GM23338 (cell line): Measurements from ENCODE around the gene CCSAP. TPM values are rescaled to one million over a fixed set of nuclear protein-coding genes. Genes with fewer than 3 reads are reported as not detected.

Source experiments
- ATAC-seq: fragments of 200-7000 bp; cut with Tn5 transposase; 3 replicates; pipeline ENCODE4 v1.9.1; 2020
- DNase-seq: peaks from one replicate; pipeline ENCODE4 v3.0.0-alpha.2; 2015; ENCODE audit warnings: low spot score
- H2AFZ ChIP-seq: fragments of 200-600 bp; sonication (generic); 2 replicates; pipeline ENCODE4 v1.8.0; 2016; ENCODE audit warnings: antibody characterized with exemption, mild to moderate bottlenecking, moderate library complexity
- H3F3A ChIP-seq: fragments of 200-600 bp; sonication (generic); replicated peaks from 2 replicates; pipeline ENCODE4 v1.8.0; 2017; ENCODE audit warnings: antibody characterized with exemption, mixed run types, low read depth
- H3K27ac ChIP-seq: fragments of 200-600 bp; sonication (generic); 2 replicates; pipeline ENCODE4 v1.6.1; 2016; ENCODE audit warnings: low read depth
- H3K27me3 ChIP-seq: fragments of 200-600 bp; sonication (generic); 2 replicates; pipeline ENCODE4 v1.8.0; 2016; ENCODE audit warnings: mild to moderate bottlenecking, mixed run types, moderate library complexity; ENCODE audit not compliant: insufficient read depth
- H3K36me3 ChIP-seq: fragments of 200-600 bp; sonication (generic); 2 replicates; pipeline ENCODE4 v1.8.0; 2016; ENCODE audit warnings: mild to moderate bottlenecking; ENCODE audit not compliant: insufficient read depth
- H3K4me1 ChIP-seq: fragments of 200-600 bp; sonication (generic); 2 replicates; pipeline ENCODE4 v1.8.0; 2016; ENCODE audit warnings: mild to moderate bottlenecking, moderate library complexity; ENCODE audit not compliant: insufficient read depth
- H3K4me2 ChIP-seq: fragments of 200-600 bp; sonication (generic); 2 replicates; pipeline ENCODE4 v1.7.1; 2017; ENCODE audit warnings: mixed run types
- H3K4me3 ChIP-seq: fragments of 200-600 bp; sonication (generic); 2 replicates; pipeline ENCODE4 v1.6.1; 2016; ENCODE audit warnings: mixed run types
- H3K79me2 ChIP-seq: fragments of 200-600 bp; sonication (generic); replicated peaks from 2 replicates; pipeline ENCODE4 v1.8.0; 2017; ENCODE audit warnings: mild to moderate bottlenecking; ENCODE audit not compliant: insufficient read depth
- H3K9me2 ChIP-seq: fragments of 200-600 bp; sonication (generic); 2 replicates; pipeline ENCODE4 v1.8.0; 2017; ENCODE audit not compliant: insufficient read depth
- H4K20me1 ChIP-seq: fragments of 200-600 bp; sonication (generic); replicated peaks from 2 replicates; pipeline ENCODE4 v1.8.0; 2017; ENCODE audit warnings: mild to moderate bottlenecking; ENCODE audit not compliant: insufficient read depth
- H3K27ac Mint-ChIP-seq: 2 replicates; pipeline ENCODE4 v1.8.0; 2020; ENCODE audit warnings: inconsistent platforms, mild to moderate bottlenecking, moderate library complexity, mixed read lengths
- H3K27me3 Mint-ChIP-seq: 3 replicates; pipeline ENCODE4 v1.8.0; 2022; ENCODE audit warnings: low read depth, mild to moderate bottlenecking, moderate library complexity, mixed read lengths, inconsistent platforms; ENCODE audit not compliant: insufficient read depth, poor library complexity
- H3K36me3 Mint-ChIP-seq: 3 replicates; pipeline ENCODE4 v1.8.0; 2021; ENCODE audit warnings: low read depth, mild to moderate bottlenecking, inconsistent platforms, moderate library complexity, mixed read lengths
- H3K4me1 Mint-ChIP-seq: 3 replicates; pipeline ENCODE4 v1.8.0; 2020; ENCODE audit warnings: mild to moderate bottlenecking, inconsistent platforms, mixed read lengths
- H3K4me3 Mint-ChIP-seq: 3 replicates; pipeline ENCODE4 v1.8.0; 2021; ENCODE audit warnings: moderate library complexity, mild to moderate bottlenecking, inconsistent platforms, mixed read lengths
- H3K9me3 Mint-ChIP-seq: 3 replicates; pipeline ENCODE4 v1.8.0; 2020; ENCODE audit warnings: moderate library complexity, mild to moderate bottlenecking, inconsistent platforms, mixed read lengths
- CREB1 ChIP-seq: fragments of 250-450 bp; sonication (Bioruptor Pico); IDR thresholded peaks from 2 replicates; pipeline ENCODE4 v1.5.0; 2020; ENCODE audit warnings: low read depth, mild to moderate bottlenecking, moderate library complexity
- EZH2 ChIP-seq: fragments of 200-600 bp; sonication (generic); IDR thresholded peaks from one replicate; pipeline ENCODE4 v1.8.0; 2017; ENCODE audit warnings: antibody characterized with exemption, mild to moderate bottlenecking, low read depth; ENCODE audit not compliant: unreplicated experiment
- EZH2phosphoT487 ChIP-seq: fragments of 200-600 bp; sonication (generic); IDR thresholded peaks from one replicate; pipeline ENCODE4 v1.8.1; 2018; ENCODE audit warnings: antibody characterized with exemption; ENCODE audit not compliant: unreplicated experiment
- JUNB ChIP-seq: IDR thresholded peaks from one replicate; pipeline ENCODE4 v1.6.1; 2016; ENCODE audit warnings: antibody characterized with exemption; ENCODE audit not compliant: unreplicated experiment
- NANOG ChIP-seq: IDR thresholded peaks from 2 replicates; pipeline ENCODE4 v1.6.1; 2016; ENCODE audit warnings: antibody characterized with exemption, borderline replicate concordance
- POLR2AphosphoS5 ChIP-seq: IDR thresholded peaks from 2 replicates; pipeline ENCODE4 v1.6.1; 2016; ENCODE audit warnings: antibody characterized with exemption, low read depth
- REST ChIP-seq: IDR thresholded peaks from one replicate; pipeline ENCODE4 v1.6.1; 2018; ENCODE audit warnings: antibody characterized with exemption; ENCODE audit not compliant: unreplicated experiment
- STAT1 ChIP-seq: IDR thresholded peaks from one replicate; pipeline ENCODE4 v1.6.1; 2016; ENCODE audit warnings: antibody characterized with exemption; ENCODE audit not compliant: unreplicated experiment
- ZNF114 ChIP-seq: fragments of 250-450 bp; sonication (Bioruptor Pico); IDR thresholded peaks from 2 replicates; pipeline ENCODE4 v1.5.0; 2020; ENCODE audit warnings: mild to moderate bottlenecking, moderate library complexity
- ZNF331 ChIP-seq: fragments of 250-450 bp; sonication (Bioruptor Pico); IDR thresholded peaks from 2 replicates; pipeline ENCODE4 v1.5.0; 2020; ENCODE audit warnings: low read depth, mild to moderate bottlenecking, moderate library complexity
- polyA plus RNA-seq: library from polyadenylated mRNA; unstranded; fragments of >200 nt; fragmentation: Nextera tagmentation; extraction: Ambion mirVana; gene quantifications from 2 replicates; pipeline ENCODE4 v1.2.1, GENCODE V29; 2016
- total RNA-seq: library from RNA; depleted of rRNA; stranded (reverse); fragments of >200 nt; shearing (Covaris generic); gene quantifications from 2 replicates; pipeline ENCODE4 v1.2.3, GENCODE V29; 2014
- TF ChIP-seq, protein P1 (sequence below): IDR thresholded peaks from 2 replicates; pipeline ENCODE4 v1.6.1; 2016; ENCODE audit warnings: antibody characterized with exemption
- TF ChIP-seq, protein P2 (sequence below), 2 experiments: fragments of 200-600 bp in 1 of 2; sonication (generic) in 1 of 2; conservative IDR thresholded peaks; 2 replicates each; pipeline versions ENCODE4 v1.5.1 to v1.6.1; 2016 to 2017; ENCODE audit warnings: antibody characterized with exemption in 2 of 2, low read depth in 2 of 2, mild to moderate bottlenecking in 2 of 2, moderate library complexity in 1 of 2
- TF ChIP-seq, protein P3 (sequence below): fragments of 250-450 bp; sonication (Bioruptor Pico); IDR thresholded peaks from 2 replicates; pipeline ENCODE4 v1.5.0; 2020; ENCODE audit warnings: mild to moderate bottlenecking, moderate library complexity

The CCSAP gene
- total and polyA plus RNA-seq, 2 experiments from 2014 or later: 4.2 to 13.3 TPM

DNA sequence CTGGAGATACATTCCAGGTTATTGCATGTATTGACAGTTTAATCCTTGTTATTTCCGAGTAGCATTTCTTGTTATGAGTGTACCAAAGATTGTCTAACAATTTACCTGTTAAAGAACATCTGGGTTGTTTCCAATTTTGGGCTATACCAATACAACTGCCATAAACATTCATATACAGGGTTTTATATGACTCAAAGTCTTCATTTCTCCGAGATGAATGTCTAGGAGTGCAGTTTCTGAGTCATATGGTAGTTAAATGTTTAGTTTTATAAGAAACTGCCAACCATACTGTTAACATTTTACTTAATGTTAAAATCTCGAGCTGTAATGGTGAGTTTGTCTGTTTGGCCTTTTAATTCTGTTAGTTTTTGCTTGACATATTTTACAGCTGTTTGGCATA lies 61.9 kb downstream of the CCSAP start:
- Mint-ChIP-seq H3K36me3 (no peaks in the 10 kb centered on the region), H3K27ac (no peak overlapping the region), H3K27me3 (no peaks in the 10 kb centered on the region), H3K9me3 (no peaks in the 10 kb centered on the region), H3K4me3 (no peak overlapping the region), H3K4me1 (peaks cover 14% of the 10 kb centered on the region)
- H3K4me1 ChIP-seq: peaks cover 7% of the 10 kb centered on the region; the same call in 1 of the 2 replicates
- H3K27ac ChIP-seq: no peak overlapping the region
- DNase-seq (no peak), ATAC-seq (no peak)
- H4K20me1 ChIP-seq: peaks cover 24% of the 10 kb centered on the region
- H2AFZ ChIP-seq: no peak overlapping the region
- no peaks in the 10 kb centered on the region for H3K36me3 ChIP-seq
- no peak overlapping the region for H3K4me3 ChIP-seq
- no peaks in the 10 kb centered on the region for H3K9me2 ChIP-seq
- H3K79me2 ChIP-seq: peaks cover 99% of the 10 kb centered on the region
- no peaks in the 10 kb centered on the region for H3K27me3 ChIP-seq
- H3F3A ChIP-seq: no peaks in the 10 kb centered on the region
- TF ChIP-seq, protein P1, sequence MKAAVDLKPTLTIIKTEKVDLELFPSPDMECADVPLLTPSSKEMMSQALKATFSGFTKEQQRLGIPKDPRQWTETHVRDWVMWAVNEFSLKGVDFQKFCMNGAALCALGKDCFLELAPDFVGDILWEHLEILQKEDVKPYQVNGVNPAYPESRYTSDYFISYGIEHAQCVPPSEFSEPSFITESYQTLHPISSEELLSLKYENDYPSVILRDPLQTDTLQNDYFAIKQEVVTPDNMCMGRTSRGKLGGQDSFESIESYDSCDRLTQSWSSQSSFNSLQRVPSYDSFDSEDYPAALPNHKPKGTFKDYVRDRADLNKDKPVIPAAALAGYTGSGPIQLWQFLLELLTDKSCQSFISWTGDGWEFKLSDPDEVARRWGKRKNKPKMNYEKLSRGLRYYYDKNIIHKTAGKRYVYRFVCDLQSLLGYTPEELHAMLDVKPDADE: no peak
- TF ChIP-seq POLR2AphosphoS5 (no peak), NANOG (no peak), ZNF114 (CRISPR knock-in tag) (no peak), STAT1 (no peak), REST (no peak), EZH2 (no peak), CREB1 (no peak), EZH2phosphoT487 (no peak), JUNB (no peak), ZNF331 (CRISPR knock-in tag) (no peak)
- TF ChIP-seq, protein P2, sequence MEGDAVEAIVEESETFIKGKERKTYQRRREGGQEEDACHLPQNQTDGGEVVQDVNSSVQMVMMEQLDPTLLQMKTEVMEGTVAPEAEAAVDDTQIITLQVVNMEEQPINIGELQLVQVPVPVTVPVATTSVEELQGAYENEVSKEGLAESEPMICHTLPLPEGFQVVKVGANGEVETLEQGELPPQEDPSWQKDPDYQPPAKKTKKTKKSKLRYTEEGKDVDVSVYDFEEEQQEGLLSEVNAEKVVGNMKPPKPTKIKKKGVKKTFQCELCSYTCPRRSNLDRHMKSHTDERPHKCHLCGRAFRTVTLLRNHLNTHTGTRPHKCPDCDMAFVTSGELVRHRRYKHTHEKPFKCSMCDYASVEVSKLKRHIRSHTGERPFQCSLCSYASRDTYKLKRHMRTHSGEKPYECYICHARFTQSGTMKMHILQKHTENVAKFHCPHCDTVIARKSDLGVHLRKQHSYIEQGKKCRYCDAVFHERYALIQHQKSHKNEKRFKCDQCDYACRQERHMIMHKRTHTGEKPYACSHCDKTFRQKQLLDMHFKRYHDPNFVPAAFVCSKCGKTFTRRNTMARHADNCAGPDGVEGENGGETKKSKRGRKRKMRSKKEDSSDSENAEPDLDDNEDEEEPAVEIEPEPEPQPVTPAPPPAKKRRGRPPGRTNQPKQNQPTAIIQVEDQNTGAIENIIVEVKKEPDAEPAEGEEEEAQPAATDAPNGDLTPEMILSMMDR (conservative IDR thresholded peaks at IDR 0.05; ENCODE audit: low read depth in 2 of 2): no peak
- TF ChIP-seq, protein P3, sequence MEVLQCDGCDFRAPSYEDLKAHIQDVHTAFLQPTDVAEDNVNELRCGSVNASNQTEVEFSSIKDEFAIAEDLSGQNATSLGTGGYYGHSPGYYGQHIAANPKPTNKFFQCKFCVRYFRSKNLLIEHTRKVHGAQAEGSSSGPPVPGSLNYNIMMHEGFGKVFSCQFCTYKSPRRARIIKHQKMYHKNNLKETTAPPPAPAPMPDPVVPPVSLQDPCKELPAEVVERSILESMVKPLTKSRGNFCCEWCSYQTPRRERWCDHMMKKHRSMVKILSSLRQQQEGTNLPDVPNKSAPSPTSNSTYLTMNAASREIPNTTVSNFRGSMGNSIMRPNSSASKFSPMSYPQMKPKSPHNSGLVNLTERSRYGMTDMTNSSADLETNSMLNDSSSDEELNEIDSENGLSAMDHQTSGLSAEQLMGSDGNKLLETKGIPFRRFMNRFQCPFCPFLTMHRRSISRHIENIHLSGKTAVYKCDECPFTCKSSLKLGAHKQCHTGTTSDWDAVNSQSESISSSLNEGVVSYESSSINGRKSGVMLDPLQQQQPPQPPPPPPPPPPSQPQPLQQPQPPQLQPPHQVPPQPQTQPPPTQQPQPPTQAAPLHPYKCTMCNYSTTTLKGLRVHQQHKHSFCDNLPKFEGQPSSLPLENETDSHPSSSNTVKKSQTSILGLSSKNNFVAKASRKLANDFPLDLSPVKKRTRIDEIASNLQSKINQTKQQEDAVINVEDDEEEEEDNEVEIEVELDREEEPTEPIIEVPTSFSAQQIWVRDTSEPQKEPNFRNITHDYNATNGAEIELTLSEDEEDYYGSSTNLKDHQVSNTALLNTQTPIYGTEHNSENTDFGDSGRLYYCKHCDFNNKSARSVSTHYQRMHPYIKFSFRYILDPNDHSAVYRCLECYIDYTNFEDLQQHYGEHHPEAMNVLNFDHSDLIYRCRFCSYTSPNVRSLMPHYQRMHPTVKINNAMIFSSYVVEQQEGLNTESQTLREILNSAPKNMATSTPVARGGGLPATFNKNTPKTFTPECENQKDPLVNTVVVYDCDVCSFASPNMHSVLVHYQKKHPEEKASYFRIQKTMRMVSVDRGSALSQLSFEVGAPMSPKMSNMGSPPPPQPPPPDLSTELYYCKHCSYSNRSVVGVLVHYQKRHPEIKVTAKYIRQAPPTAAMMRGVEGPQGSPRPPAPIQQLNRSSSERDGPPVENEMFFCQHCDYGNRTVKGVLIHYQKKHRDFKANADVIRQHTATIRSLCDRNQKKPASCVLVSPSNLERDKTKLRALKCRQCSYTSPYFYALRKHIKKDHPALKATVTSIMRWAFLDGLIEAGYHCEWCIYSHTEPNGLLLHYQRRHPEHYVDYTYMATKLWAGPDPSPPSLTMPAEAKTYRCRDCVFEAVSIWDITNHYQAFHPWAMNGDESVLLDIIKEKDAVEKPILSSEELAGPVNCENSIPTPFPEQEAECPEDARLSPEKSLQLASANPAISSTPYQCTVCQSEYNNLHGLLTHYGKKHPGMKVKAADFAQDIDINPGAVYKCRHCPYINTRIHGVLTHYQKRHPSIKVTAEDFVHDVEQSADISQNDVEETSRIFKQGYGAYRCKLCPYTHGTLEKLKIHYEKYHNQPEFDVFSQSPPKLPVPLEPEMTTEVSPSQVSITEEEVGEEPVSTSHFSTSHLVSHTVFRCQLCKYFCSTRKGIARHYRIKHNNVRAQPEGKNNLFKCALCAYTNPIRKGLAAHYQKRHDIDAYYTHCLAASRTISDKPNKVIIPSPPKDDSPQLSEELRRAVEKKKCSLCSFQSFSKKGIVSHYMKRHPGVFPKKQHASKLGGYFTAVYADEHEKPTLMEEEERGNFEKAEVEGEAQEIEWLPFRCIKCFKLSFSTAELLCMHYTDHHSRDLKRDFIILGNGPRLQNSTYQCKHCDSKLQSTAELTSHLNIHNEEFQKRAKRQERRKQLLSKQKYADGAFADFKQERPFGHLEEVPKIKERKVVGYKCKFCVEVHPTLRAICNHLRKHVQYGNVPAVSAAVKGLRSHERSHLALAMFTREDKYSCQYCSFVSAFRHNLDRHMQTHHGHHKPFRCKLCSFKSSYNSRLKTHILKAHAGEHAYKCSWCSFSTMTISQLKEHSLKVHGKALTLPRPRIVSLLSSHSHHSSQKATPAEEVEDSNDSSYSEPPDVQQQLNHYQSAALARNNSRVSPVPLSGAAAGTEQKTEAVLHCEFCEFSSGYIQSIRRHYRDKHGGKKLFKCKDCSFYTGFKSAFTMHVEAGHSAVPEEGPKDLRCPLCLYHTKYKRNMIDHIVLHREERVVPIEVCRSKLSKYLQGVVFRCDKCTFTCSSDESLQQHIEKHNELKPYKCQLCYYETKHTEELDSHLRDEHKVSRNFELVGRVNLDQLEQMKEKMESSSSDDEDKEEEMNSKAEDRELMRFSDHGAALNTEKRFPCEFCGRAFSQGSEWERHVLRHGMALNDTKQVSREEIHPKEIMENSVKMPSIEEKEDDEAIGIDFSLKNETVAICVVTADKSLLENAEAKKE (CRISPR knock-in tag): no peak
- H3K4me2 ChIP-seq: no peak overlapping the region
